Gastrocnemius medialis (tissue), 4 donors: ENCODE data around the gene NKX6-2. TPM values are rescaled to one million over a fixed set of nuclear protein-coding genes. Genes with fewer than 3 reads are reported as not detected.

Experiments used
- ATAC-seq, 2 donors: fragments of 150-250 bp; one replicate each; pipeline ENCODE4 v1.9.1; 2016
- DNase-seq, 2 donors: peaks; one replicate each; pipeline ENCODE4 v3.0.0-alpha.2; 2019
- H3K27ac ChIP-seq, 4 donors: fragments of 200-600 bp; sonication (generic); 1 replicate in 1 of 4; 2 replicates in 3 of 4; pipeline ENCODE4 v1.5.1; 2016 to 2018; ENCODE audit warnings: mild to moderate bottlenecking in 2 of 4, moderate library complexity in 1 of 4
- H3K27me3 ChIP-seq, 3 donors: fragments of 200-600 bp; sonication (generic) in 2 of 3; 1 replicate in 1 of 3; 2 replicates in 2 of 3; pipeline versions ENCODE4 v1.5.1 to v1.6.0; 2016 to 2019; ENCODE audit warnings: mild to moderate bottlenecking in 1 of 3, moderate library complexity in 1 of 3
- H3K36me3 ChIP-seq, 2 donors: fragments of 200-600 bp; sonication (generic) in 1 of 2; one replicate each; pipeline ENCODE4 v1.5.1; 2017 to 2018
- H3K4me1 ChIP-seq, 2 donors: fragments of 200-600 bp; sonication (generic) in 1 of 2; one replicate each; pipeline ENCODE4 v1.5.1; 2016 to 2017; ENCODE audit warnings: mild to moderate bottlenecking in 2 of 2
- H3K4me3 ChIP-seq, 4 donors: fragments of 200-600 bp; sonication (generic) in 3 of 4; 1 replicate in 1 of 4; 2 replicates in 3 of 4; pipeline ENCODE4 v1.5.1; 2016 to 2019; ENCODE audit warnings: mild to moderate bottlenecking in 2 of 4
- H3K9me3 ChIP-seq, 3 donors: fragments of 200-600 bp; sonication (generic) in 2 of 3; 1 replicate in 1 of 3; 2 replicates in 2 of 3; pipeline ENCODE4 v1.5.1; 2016 to 2019
- POLR2A ChIP-seq, 2 donors: fragments of 450-650 bp; IDR thresholded peaks; one replicate each; pipeline ENCODE4 v1.6.1; 2017; ENCODE audit warnings: antibody characterized with exemption in 2 of 2, mild to moderate bottlenecking in 2 of 2, moderate library complexity in 2 of 2
- in situ Hi-C, 4 donors: fragments of 200-750 bp; cut with MboI; loops; one replicate each; pipeline versions ENCODE4 v1.15.0 to v1.8.0; 2017; ENCODE audit warnings: low sequenced_read_pairs in 4 of 4
- intact Hi-C: fragments of 100-400 bp; cut with DNase I; formaldehyde crosslinking; loops from one replicate; pipeline ENCODE4 v1.15.1; 2023; ENCODE audit warnings: low total_unique reads
- total RNA-seq, 4 donors: library from RNA; depleted of rRNA; stranded (reverse); fragments of >200 nt; gene quantifications; one replicate each; pipeline versions ENCODE4 v1.1.0 to v1.2.3, GENCODE V29; 2016
- TF ChIP-seq, protein P1 (sequence below), 5 experiments: fragments of 450-650 bp in 3 of 5; fragments of 200-600 bp in 2 of 5; sonication (generic) in 2 of 5; IDR thresholded peaks in 4 of 5; conservative IDR thresholded peaks in 1 of 5; 1 replicate in 4 of 5; 2 replicates in 1 of 5; pipeline ENCODE4 v1.5.1; 2016 to 2019; ENCODE audit warnings: antibody characterized with exemption in 5 of 5, mild to moderate bottlenecking in 3 of 5, moderate library complexity in 3 of 5

NKX6-2 gene
- total RNA-seq, 4 donors from 2014 or later = 0.09 TPM; not detected in 3

DNA sequence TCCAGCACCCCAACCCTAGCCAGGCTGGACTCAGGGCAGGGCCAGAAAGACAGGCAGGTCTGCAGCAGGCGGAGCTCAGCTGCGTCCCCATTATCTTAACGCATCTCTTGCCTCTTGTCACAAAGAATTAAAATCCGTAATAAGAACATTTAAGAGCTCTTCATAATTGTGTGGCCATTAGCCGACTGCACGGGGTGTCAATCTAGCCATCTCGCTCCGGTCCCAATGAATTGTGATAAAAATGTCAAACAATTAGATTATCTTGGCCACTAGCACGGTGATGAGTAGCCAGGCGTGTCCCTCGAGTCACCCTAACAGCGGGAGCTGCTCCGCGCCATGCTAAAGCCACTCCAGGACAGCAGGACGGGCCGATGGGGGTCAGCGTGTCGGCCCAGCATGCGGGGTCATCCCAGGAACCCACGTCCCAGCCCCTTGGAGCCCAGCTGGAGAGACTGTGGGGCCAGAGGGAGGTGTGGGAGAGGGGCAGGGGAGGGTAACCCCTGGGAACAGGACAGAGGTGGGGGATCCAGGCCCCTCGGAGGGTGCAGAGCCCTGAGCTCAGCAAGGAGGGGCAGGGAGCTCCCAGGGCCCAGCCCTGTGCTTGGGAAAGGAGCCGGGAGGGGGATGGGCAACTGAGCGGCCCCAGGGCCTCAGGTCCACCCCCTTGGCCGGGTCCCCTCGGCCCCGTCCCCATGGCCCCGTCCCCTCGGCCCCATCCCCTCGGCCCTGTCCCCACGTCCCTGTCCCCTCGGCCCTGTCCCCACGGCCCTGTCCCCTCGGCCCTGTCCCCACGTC lies 17.7 kb upstream of the NKX6-2 start:
- no peak for ATAC-seq
- no peak overlapping the region for H3K27ac ChIP-seq
- H3K27me3 ChIP-seq = peaks cover 0 to 3% (median 0%) of the 10 kb centered on the region in 3 donors
- H3K4me1 ChIP-seq = no peaks in the 10 kb centered on the region
- no peak for TF ChIP-seq POLR2A (IDR thresholded peaks at IDR 0.05)
- TF ChIP-seq, protein P1, sequence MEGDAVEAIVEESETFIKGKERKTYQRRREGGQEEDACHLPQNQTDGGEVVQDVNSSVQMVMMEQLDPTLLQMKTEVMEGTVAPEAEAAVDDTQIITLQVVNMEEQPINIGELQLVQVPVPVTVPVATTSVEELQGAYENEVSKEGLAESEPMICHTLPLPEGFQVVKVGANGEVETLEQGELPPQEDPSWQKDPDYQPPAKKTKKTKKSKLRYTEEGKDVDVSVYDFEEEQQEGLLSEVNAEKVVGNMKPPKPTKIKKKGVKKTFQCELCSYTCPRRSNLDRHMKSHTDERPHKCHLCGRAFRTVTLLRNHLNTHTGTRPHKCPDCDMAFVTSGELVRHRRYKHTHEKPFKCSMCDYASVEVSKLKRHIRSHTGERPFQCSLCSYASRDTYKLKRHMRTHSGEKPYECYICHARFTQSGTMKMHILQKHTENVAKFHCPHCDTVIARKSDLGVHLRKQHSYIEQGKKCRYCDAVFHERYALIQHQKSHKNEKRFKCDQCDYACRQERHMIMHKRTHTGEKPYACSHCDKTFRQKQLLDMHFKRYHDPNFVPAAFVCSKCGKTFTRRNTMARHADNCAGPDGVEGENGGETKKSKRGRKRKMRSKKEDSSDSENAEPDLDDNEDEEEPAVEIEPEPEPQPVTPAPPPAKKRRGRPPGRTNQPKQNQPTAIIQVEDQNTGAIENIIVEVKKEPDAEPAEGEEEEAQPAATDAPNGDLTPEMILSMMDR (IDR thresholded peaks at IDR 0.05 in 4 of 5, conservative IDR thresholded peaks at IDR 0.05 in 1 of 5) = no peak
- H3K36me3 ChIP-seq = no peaks in the 10 kb centered on the region
- intact Hi-C loops (no loop called here), in situ Hi-C loops (no loop called here)
- H3K4me3 ChIP-seq = no peak overlapping the region
- no peak for DNase-seq
- no peaks in the 10 kb centered on the region for H3K9me3 ChIP-seq

DNA sequence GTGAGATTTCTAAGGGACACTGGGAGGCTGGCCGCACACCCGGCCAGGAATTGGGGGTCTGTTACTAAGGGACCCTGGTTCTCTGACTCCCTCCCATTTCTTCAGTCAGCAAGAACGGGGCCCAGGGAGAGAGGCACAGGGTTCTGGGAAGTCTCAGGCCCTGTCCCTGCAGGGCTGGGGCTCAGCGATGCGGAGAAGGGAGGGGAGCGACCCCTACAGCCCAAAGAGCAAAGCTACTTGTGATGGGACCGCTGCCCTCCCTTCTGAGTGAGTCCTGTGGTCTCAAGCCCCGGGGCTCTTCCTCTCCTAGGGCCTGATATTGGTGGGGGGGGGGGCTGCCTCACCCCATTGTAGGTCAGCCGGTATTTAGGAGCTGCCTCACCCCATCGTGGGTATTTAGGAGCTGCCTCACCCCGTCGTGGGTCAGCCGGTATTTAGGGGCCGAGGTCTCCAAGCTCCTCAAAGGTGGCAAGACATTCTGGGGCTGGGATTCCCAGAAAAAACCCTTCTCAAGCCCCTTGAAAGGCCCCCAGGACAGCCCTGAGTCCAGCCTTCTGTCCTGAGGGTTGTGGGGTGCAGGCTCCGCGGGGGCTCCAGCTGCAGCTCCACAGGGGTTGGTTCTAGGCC lies 16.9 kb upstream of the NKX6-2 start:
- intact Hi-C loops (no loop called here), in situ Hi-C loops (no loop called here)
- Histone ChIP-seq H3K4me3 (no peak overlapping the region), H3K4me1 (no peaks in the 10 kb centered on the region), H3K27me3 (peaks cover 0 to 3% (median 0%) of the 10 kb centered on the region in 3 donors), H3K27ac (no peak overlapping the region), H3K9me3 (no peaks in the 10 kb centered on the region), H3K36me3 (no peaks in the 10 kb centered on the region)
- ATAC-seq (no peak), DNase-seq (no peak)
- TF ChIP-seq, protein P1 (IDR thresholded peaks at IDR 0.05 in 4 of 5, conservative IDR thresholded peaks at IDR 0.05 in 1 of 5) = no peak
- TF ChIP-seq POLR2A (IDR thresholded peaks at IDR 0.05) = no peak

DNA sequence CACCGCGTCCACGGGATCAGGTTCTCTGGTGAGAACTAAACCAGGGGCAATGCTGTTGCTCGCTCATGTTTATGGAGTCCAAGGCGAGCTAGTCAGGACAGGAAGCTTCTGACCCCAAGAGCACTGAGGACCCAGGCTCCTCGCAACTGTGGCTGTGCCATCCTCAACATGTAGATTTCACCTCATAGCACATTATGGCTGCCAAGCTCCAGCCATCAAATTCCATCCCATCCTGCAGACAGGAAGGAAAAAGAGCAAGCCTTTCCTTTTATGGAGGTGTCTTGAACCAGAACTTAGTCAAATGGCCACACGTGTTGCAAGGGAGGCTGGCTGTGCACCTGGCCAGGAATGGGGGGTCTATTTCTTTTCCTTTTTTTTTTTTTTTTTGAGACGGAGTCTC lies 16.1 kb upstream of the NKX6-2 start:
- ATAC-seq (no peak), DNase-seq (no peak)
- in situ Hi-C loops = no loop called here
- Histone ChIP-seq H3K4me3 (no peak overlapping the region), H3K36me3 (no peaks in the 10 kb centered on the region), H3K9me3 (no peaks in the 10 kb centered on the region), H3K27ac (no peak overlapping the region), H3K27me3 (peaks cover 0 to 3% (median 0%) of the 10 kb centered on the region in 3 donors), H3K4me1 (no peaks in the 10 kb centered on the region)
- intact Hi-C loops = no loop called here
- TF ChIP-seq, protein P1 (IDR thresholded peaks at IDR 0.05 in 4 of 5, conservative IDR thresholded peaks at IDR 0.05 in 1 of 5) = no peak
- no peak for TF ChIP-seq POLR2A (IDR thresholded peaks at IDR 0.05)

DNA sequence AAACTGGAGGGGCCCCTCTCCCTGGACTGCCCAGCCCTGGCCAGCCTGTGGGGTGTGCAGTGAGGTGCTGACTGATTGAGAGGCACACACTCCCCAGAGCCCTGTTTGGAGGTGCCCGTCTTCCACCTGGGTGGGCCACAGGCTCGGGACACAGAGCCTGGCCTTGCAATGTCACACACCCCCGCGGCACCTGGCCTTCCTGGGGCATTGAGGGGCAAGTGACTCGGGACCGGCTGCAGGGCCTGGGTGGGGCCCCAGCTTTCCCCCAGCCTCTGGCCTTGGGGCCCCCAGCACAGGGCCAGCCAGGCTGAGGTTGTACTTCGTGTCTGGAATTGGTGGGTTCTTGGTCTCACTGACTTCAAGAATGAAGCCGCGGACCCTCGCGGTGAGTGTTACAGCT lies 13.9 kb upstream of the NKX6-2 start:
- Histone ChIP-seq H3K27ac (no peak overlapping the region), H3K36me3 (no peaks in the 10 kb centered on the region), H3K9me3 (no peaks in the 10 kb centered on the region), H3K4me3 (no peak overlapping the region), H3K27me3 (peaks cover 0 to 3% (median 3%) of the 10 kb centered on the region in 3 donors), H3K4me1 (no peaks in the 10 kb centered on the region)
- in situ Hi-C loops (no loop called here), intact Hi-C loops (no loop called here)
- DNase-seq (no peak), ATAC-seq (no peak)
- no peak for TF ChIP-seq POLR2A (IDR thresholded peaks at IDR 0.05)
- TF ChIP-seq, protein P1 (IDR thresholded peaks at IDR 0.05 in 4 of 5, conservative IDR thresholded peaks at IDR 0.05 in 1 of 5) = no peak
